ENCODE data around the gene NBAS. TPM values are rescaled to one million over a fixed set of nuclear protein-coding genes. Genes with fewer than 3 reads are reported as not detected.

The NBAS gene
- total RNA-seq (2021): 29.7 and 32.5 TPM in 2 replicates
- long read RNA-seq, partial matches to known transcripts: 51 of 58 reads
- long read RNA-seq, other reads (novel, unspliced or antisense): 7 of 58 reads

DNA sequence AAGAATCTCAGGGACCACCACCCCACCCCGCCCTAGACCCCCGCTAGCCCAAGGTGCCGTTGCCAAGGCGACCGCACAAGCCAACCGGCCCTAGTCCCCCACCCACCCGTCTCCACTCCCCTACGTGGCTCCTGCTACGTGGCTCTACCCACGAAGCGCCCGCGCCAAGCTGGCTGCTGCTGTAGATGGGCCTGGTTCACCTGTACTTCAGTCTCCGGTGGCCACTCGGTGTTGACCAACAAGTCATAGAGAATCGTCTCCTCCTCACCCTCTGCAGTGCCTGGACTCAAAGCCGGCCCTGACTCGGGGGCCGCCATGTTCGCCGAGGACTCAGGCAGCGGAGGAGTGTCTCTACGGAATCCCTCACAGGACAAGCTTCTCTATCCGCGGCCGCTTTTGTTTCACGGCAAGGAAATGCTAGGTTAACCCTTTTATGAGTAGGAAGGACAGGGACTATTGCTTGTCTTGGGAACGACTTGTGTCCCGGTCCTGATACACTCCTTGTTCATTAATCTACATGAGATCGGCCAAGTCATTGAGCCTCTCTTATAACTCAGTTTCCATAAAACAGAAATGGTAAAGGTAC lies at the start of gene NBAS:
Gene NBAS (minus strand): TSS at position 347 of the 586 bp plus-strand sequence. CDS start 30 bp downstream, at position 317.
- no peaks in the 10 kb centered on the region for H3K9me3 ChIP-seq (ENCODE audit: control insufficient read depth, low read depth, low read length)
- H3K4me3 Mint-ChIP-seq: peak within 1 kb of the TSS; percentile 99
- no peak within 1 kb of the TSS for H4K91ac ChIP-seq (ENCODE audit: insufficient read length, low read depth, low read length)
- no peak within 1 kb of the TSS for H2BK20ac ChIP-seq (ENCODE audit: low read depth, low read length, poor library complexity, severe bottlenecking)
- peak; percentile 87 for DNase-seq
- no peaks in the 10 kb centered on the region for H3K9me3 Mint-ChIP-seq
- H3K27ac ChIP-seq (ENCODE audit: insufficient read length, low read depth, low read length): no peak within 1 kb of the TSS
- 0 out of 2 replicates have a peak, but pooled peaks cover 3% of the 10 kb centered on the region for H3K4me1 ChIP-seq (ENCODE audit: insufficient read depth, low read length)
- H3K27me3 ChIP-seq (ENCODE audit: insufficient read depth, low read length): no peaks in the 10 kb centered on the region
- H3K27ac Mint-ChIP-seq: peak within 1 kb of the TSS; percentile 88 to 97 (median 96)
- no CpG with 5 or more reads among the region's 30 CpGs for WGBS (ENCODE audit: extremely low coverage, insufficient read length, low lambda C conversion rate)
- H3K27me3 Mint-ChIP-seq (ENCODE audit: low read depth): peaks cover 3% of the 10 kb centered on the region; the same call in 1 of the 2 replicates
- no peak within 1 kb of the TSS for H3K23ac ChIP-seq (ENCODE audit: insufficient read length, low read depth, low read length)
- no peak within 1 kb of the TSS for H4K5ac ChIP-seq (ENCODE audit: insufficient read length, low read depth, low read length)
- no peak within 1 kb of the TSS for H2BK12ac ChIP-seq (ENCODE audit: insufficient read length, low read depth, low read length)
- no peaks in the 10 kb centered on the region for H3K36me3 Mint-ChIP-seq (ENCODE audit: insufficient read depth in 1 of 3, low read depth in 3 of 3)
- H3K56ac ChIP-seq (ENCODE audit: insufficient read length, low read depth, low read length): no peak within 1 kb of the TSS
- peak within 1 kb of the TSS; percentile 4 for H3K18ac ChIP-seq (ENCODE audit: insufficient read length, low read depth, low read length)
- no peaks in the 10 kb centered on the region for H4K20me1 ChIP-seq (ENCODE audit: control insufficient read depth, insufficient read depth, insufficient read length)
- no peak within 1 kb of the TSS for H4K8ac ChIP-seq (replicated peaks; ENCODE audit: insufficient read length, low read depth, low read length)
- H2BK15ac ChIP-seq (ENCODE audit: low read depth, low read length): no peak within 1 kb of the TSS
- peak within 1 kb of the TSS; percentile 39; the same call in 1 of the 2 replicates for H3K14ac ChIP-seq (ENCODE audit: insufficient read depth, low read length)
- H3K4ac ChIP-seq (ENCODE audit: low read depth, low read length): no peak within 1 kb of the TSS
- no peak within 1 kb of the TSS for H2BK120ac ChIP-seq (ENCODE audit: low read depth, low read length, poor library complexity, severe bottlenecking)
- TF ChIP-seq, protein P1, sequence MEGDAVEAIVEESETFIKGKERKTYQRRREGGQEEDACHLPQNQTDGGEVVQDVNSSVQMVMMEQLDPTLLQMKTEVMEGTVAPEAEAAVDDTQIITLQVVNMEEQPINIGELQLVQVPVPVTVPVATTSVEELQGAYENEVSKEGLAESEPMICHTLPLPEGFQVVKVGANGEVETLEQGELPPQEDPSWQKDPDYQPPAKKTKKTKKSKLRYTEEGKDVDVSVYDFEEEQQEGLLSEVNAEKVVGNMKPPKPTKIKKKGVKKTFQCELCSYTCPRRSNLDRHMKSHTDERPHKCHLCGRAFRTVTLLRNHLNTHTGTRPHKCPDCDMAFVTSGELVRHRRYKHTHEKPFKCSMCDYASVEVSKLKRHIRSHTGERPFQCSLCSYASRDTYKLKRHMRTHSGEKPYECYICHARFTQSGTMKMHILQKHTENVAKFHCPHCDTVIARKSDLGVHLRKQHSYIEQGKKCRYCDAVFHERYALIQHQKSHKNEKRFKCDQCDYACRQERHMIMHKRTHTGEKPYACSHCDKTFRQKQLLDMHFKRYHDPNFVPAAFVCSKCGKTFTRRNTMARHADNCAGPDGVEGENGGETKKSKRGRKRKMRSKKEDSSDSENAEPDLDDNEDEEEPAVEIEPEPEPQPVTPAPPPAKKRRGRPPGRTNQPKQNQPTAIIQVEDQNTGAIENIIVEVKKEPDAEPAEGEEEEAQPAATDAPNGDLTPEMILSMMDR (conservative IDR thresholded peaks at IDR 0.05): no peak
- no peaks in the 10 kb centered on the region; the same call in 1 of the 2 replicates for H3K79me2 ChIP-seq (ENCODE audit: insufficient read depth, low read length)
- peaks cover 6% of the 10 kb centered on the region for H3K79me1 ChIP-seq (ENCODE audit: insufficient read depth, low read depth, low read length, poor library complexity, severe bottlenecking)
- no peak within 1 kb of the TSS for H2BK5ac ChIP-seq (ENCODE audit: insufficient read length, low read length)
- H3K4me1 Mint-ChIP-seq: peaks cover 13 to 20% of the 10 kb centered on the region in 2 experiments
- no peak within 1 kb of the TSS for H2AK5ac ChIP-seq (ENCODE audit: insufficient read length, low read length)
- peaks cover 12% of the 10 kb centered on the region for H3K23me2 ChIP-seq (ENCODE audit: insufficient read length, low read depth, low read length, poor library complexity, severe bottlenecking)
- peak within 1 kb of the TSS; percentile 100 for H3K4me2 ChIP-seq (ENCODE audit: insufficient read depth, insufficient read length, low read length)
- H2AFZ ChIP-seq (ENCODE audit: low read length): peak within 1 kb of the TSS; percentile 98
- H3K9ac ChIP-seq (ENCODE audit: extremely low read depth, insufficient read length, low read length): peak within 1 kb of the TSS; percentile 67
- no peak within 1 kb of the TSS for H3T11ph ChIP-seq (ENCODE audit: low read length)
